Measurements from ENCODE around the gene GMPR2.
A peak's percentile ranks its signal among the peaks of the same experiment; 100 is the strongest.

Gene GMPR2

DNA sequence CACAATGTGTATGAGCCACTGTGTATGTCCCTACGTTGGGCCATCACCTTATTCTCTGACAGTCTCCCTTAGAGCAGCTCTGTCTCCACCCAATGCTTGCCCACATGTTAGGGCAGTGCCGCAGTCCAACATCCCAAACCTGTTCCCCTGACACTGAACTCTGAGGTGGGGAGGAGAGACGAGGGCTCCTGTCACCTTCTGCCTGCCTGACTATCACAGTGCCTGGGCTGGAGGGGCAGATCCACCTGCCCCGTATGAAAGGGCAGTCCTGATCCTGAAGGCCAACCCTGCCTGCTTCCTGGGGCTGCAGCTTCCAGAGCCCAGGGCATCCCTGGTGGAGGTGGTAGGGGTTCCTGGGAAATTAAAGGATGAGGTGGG lies 28.0 kb downstream of the GMPR2 start:
- Mint-ChIP-seq H3K4me3 (no peak overlapping the region), H3K9me3 (no peaks in the 10 kb centered on the region), H3K27ac (no peak overlapping the region), H3K27me3 (ENCODE audit: low read depth) (no peaks in the 10 kb centered on the region), H3K4me1 (peaks cover 4% of the 10 kb centered on the region), H3K36me3 (ENCODE audit: low read depth) (no peaks in the 10 kb centered on the region)
- TF ChIP-seq, protein P1, sequence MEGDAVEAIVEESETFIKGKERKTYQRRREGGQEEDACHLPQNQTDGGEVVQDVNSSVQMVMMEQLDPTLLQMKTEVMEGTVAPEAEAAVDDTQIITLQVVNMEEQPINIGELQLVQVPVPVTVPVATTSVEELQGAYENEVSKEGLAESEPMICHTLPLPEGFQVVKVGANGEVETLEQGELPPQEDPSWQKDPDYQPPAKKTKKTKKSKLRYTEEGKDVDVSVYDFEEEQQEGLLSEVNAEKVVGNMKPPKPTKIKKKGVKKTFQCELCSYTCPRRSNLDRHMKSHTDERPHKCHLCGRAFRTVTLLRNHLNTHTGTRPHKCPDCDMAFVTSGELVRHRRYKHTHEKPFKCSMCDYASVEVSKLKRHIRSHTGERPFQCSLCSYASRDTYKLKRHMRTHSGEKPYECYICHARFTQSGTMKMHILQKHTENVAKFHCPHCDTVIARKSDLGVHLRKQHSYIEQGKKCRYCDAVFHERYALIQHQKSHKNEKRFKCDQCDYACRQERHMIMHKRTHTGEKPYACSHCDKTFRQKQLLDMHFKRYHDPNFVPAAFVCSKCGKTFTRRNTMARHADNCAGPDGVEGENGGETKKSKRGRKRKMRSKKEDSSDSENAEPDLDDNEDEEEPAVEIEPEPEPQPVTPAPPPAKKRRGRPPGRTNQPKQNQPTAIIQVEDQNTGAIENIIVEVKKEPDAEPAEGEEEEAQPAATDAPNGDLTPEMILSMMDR (IDR thresholded peaks at IDR 0.05; ENCODE audit: unreplicated experiment in 3 of 3) = no peak

DNA sequence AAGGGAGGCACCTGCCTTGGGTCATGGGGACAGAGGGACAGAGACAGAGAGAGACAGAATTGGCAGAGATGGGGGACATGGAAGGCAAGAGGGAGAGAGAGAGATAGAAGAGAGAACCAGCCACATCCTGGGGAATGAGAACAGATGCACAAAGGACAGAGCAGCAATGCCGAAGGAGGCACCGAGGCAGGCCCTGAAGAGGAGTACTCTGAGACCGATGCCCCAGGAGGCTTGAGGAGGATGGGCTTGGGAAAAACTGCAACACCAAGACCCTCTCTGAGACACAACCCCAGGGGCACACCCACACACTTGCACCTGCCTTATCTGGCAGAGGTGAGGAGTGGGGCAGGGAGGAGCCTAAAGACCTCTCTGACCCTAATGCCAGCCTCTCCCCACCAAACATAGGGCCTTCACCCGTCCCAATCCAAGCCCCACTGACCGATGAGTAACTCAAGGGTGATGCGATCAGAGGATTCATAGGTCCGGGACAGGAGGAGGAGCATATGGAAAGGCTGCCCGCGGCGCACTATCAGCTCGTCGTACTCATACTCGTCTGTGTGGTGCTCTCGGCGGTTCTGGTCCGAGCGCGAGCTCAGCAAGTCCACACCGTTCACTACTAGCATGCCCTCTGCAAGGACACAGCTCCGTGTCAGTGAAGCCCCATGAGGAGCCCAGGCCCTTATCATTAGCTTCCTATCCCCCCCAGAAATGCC lies 28.7 kb downstream of the GMPR2 start:
- no peaks in the 10 kb centered on the region for H3K27me3 Mint-ChIP-seq (ENCODE audit: low read depth)
- H3K4me1 Mint-ChIP-seq = peaks cover 4% of the 10 kb centered on the region
- no peak overlapping the region for H3K27ac Mint-ChIP-seq
- H3K9me3 Mint-ChIP-seq = no peaks in the 10 kb centered on the region
- no peak overlapping the region for H3K4me3 Mint-ChIP-seq
- no peaks in the 10 kb centered on the region for H3K36me3 Mint-ChIP-seq (ENCODE audit: low read depth)
- TF ChIP-seq, protein P1 (IDR thresholded peaks at IDR 0.05; ENCODE audit: unreplicated experiment in 3 of 3) = no peak

DNA sequence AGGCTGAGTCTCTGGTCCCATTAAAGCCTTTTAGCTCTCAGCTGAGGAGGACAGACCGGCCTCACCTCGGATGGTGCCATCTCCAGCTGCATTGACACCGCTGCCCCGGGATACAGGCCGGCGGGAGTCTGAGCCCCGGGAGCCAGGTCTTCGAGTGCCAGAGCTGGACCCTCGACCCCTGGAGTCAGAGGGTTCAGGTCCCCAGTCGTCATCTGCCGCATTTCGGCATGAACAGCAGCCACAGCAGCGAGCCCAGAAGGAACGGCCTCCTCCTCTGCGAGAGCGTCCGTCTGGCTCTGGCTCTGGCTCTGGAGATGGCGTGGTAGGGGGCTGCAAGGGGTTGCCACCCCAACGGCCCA lies 29.2 kb downstream of the GMPR2 start:
- no peak overlapping the region for H3K4me3 Mint-ChIP-seq
- peaks cover under 1% of the 10 kb centered on the region for H3K36me3 Mint-ChIP-seq (ENCODE audit: low read depth)
- no peaks in the 10 kb centered on the region for H3K27me3 Mint-ChIP-seq (ENCODE audit: low read depth)
- TF ChIP-seq, protein P1 (IDR thresholded peaks at IDR 0.05; ENCODE audit: unreplicated experiment in 3 of 3) = no peak
- H3K27ac Mint-ChIP-seq = no peak overlapping the region
- peaks cover 4% of the 10 kb centered on the region for H3K4me1 Mint-ChIP-seq
- H3K9me3 Mint-ChIP-seq = no peaks in the 10 kb centered on the region

DNA sequence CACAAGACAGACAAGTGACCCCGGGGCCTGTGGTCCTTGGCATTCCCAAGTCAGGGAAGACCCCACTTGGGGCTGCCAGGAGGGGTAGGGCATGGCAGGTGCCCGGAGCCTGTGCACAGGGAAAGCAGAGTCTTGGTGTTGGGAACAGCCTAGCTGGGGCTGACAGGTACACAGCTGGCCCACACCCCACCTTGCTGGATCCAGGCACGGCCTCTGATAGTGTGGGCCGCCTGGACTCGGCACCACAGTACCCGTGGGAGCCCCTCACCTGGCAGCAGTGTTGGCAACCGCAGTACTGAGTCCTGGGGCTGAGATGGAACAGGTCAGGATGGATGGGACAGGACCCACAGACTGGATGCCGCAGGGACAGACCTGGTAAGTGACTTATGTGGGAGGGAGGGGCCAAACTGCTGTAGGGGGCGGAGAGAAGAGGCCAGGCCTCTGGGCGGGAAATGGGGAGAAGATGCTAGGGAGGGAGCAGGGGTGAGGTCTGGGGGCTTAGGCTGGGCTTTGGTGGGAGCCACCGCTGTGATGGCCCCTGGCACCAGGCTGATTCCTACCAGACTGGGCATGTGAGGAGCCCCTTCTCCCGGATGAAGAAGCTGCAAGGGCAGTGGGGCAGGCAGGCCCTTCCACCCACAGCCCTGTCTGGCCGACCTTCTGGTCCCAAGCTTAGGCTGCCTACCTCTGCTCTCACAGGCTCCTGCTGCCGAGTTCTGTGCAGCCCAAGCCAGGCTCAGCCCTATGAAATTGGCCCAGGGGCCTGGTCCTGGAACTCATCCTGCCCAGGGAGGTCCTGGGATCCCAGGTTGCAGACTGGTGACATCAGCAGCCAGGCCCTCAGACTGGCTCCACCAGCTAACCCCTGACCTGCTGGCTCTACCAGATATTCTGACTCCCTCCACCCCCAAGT lies 30.3 kb downstream of the GMPR2 start, which contains the start of gene TGM1:
Gene TGM1 (minus strand): TSS at position 357 of the 913 bp plus-strand sequence. CDS start 825 bp downstream, outside the sequence.
- TF ChIP-seq, protein P1 (IDR thresholded peaks at IDR 0.05; ENCODE audit: unreplicated experiment in 3 of 3) = no peak
- H3K27me3 Mint-ChIP-seq (ENCODE audit: low read depth) = no peaks in the 10 kb centered on the region
- H3K9me3 Mint-ChIP-seq = no peaks in the 10 kb centered on the region
- H3K27ac Mint-ChIP-seq = peak within 1 kb of the TSS in 1 of 3 experiments; percentile 48
- H3K4me1 Mint-ChIP-seq = peaks cover 4% of the 10 kb centered on the region
- no peak within 1 kb of the TSS for H3K4me3 Mint-ChIP-seq
- H3K36me3 Mint-ChIP-seq (ENCODE audit: low read depth) = peaks cover 5% of the 10 kb centered on the region

DNA sequence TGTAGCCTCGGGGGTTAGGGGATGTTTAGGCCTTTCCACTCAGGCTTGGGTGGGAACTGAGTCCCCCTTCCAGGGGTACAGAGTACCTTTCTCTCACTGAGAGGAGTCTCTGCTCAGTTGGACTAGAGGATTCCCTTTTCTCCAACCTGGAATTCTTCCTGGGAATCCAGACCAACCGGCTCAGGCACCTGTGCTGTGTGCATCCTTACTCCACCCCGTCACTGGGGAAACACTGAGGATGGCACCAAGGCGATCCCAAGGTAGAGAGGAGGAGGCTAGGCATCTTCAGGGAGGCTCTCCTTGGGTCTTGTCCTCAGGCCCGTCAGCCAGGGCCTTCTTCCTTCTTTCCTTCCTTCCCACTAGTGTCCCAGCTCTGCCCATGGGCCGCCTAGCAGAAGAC lies 31.1 kb downstream of the GMPR2 start:
- peak overlapping the region in 1 of 3 experiments; percentile 48 for H3K27ac Mint-ChIP-seq
- H3K9me3 Mint-ChIP-seq = no peaks in the 10 kb centered on the region
- peaks cover 4% of the 10 kb centered on the region for H3K4me1 Mint-ChIP-seq
- H3K4me3 Mint-ChIP-seq = no peak overlapping the region
- H3K27me3 Mint-ChIP-seq (ENCODE audit: low read depth) = no peaks in the 10 kb centered on the region
- TF ChIP-seq, protein P1 (IDR thresholded peaks at IDR 0.05; ENCODE audit: unreplicated experiment in 3 of 3) = no peak
- H3K36me3 Mint-ChIP-seq (ENCODE audit: low read depth) = peaks cover 5% of the 10 kb centered on the region

Data from nephron (organoid).